Activated CD4-positive, alpha-beta memory T cell treated with anti-CD3 and anti-CD28 coated beads, Interleukin-2, amount 10 ng/mL, durations not matched to agents 7 days and 5 days (primary cell): Measurements from ENCODE around the gene TBC1D23. TPM values are rescaled to one million over a fixed set of nuclear protein-coding genes. Genes with fewer than 3 reads are reported as not detected.
"Not testable (repeated sequence)": the region's sequence is repeated elsewhere in the genome, so short reads cannot be mapped to it uniquely, and the experiment has no call there.

Experiments
- CTCF ChIA-PET: fragments of 350-600 bp; sonication (Branson Sonifier 250); formaldehyde crosslinking; loops from one replicate; lab custom pipeline; 2021; ENCODE audit warnings: antibody characterized with exemption, inconsistent platforms; lab: Charles Lee
- POLR2A ChIA-PET: fragments of 350-600 bp; sonication (Branson Sonifier 250); formaldehyde crosslinking; loops from one replicate; lab custom pipeline; 2021; ENCODE audit warnings: antibody characterized with exemption; lab: Charles Lee
- DNase-seq: peaks from one replicate; pipeline ENCODE4 v3.0.0-alpha.2; 2020
- H3K27ac Mint-ChIP-seq: one replicate; pipeline ENCODE4 v1.8.0; 2021; ENCODE audit warnings: mild to moderate bottlenecking, mixed read lengths
- H3K27me3 Mint-ChIP-seq: one replicate; pipeline ENCODE4 v1.8.0; 2021; ENCODE audit warnings: mixed read lengths
- H3K36me3 Mint-ChIP-seq: one replicate; pipeline ENCODE4 v1.8.0; 2021; ENCODE audit warnings: low read depth, mixed read lengths
- H3K4me1 Mint-ChIP-seq: one replicate; pipeline ENCODE4 v1.8.0; 2021; ENCODE audit warnings: mixed read lengths
- H3K4me3 Mint-ChIP-seq: one replicate; pipeline ENCODE4 v1.8.0; 2021; ENCODE audit warnings: mild to moderate bottlenecking, mixed read lengths
- H3K9me3 Mint-ChIP-seq: one replicate; pipeline ENCODE4 v1.8.0; 2021; ENCODE audit warnings: mixed read lengths
- total RNA-seq, 2 experiments: library from RNA; stranded (reverse); gene quantifications; one replicate each; pipeline ENCODE4 v1.2.3, GENCODE V29; 2021

The TBC1D23 gene
- total RNA-seq, 2 experiments from 2014 or later = 26.5 to 29.3 TPM

DNA sequence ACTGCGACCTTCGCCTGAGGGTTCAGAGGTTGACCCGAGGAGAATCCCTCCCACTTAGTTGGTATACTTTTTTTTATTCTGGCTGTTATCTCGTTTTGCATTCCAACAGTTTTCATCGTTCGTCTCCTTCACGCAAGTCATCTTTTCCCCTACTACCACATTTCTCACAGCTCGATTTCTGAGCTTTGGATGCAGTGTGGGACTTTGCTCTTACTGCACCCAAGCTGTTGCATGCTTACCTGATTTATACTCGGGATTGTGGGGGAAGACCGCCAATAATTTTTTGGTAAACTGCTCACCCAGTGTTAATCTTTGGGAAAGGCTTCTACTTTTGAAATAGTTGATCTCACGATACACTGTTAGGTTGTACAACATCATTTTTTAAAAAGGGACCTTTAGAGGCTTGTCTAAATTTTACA is 702 bp downstream of the TBC1D23 start:
- POLR2A ChIA-PET = interaction anchor here (0.6 to 2.8 kb wide), 5 partner anchors 8 to 445 kb away, joined by 4 to 19 read pairs (median 7); partner anchors contain the start of genes LNP1 and TOMM70
- CTCF ChIA-PET = interaction anchor here (1.7 to 1.8 kb wide), 4 partner anchors 9 to 443 kb away, joined by 5 to 7 read pairs (median 6); partner anchors contain the start of gene CMSS1
- no peaks in the 10 kb centered on the region for H3K27me3 Mint-ChIP-seq

DNA sequence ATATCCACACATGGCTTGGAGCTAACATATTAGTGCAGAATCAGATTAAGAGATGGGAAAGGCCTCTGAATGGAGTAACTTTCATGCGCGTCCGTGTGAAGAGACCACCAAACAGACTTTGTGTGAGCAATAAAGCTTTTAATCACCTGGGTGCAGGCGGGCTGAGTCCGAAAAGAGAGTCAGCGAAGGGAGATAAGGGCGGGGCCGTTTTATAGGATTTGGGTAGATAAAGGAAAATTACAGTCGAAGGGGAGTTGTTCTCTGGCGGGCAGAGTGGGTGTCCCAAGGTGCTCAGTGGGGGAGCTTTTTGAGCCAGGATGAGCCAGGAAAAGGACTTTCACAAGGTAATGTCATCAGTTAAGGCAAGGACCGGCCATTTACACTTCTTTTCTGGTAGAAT is 2.1 kb downstream of the TBC1D23 start:
- H3K27me3 Mint-ChIP-seq, POLR2A ChIA-PET, H3K27ac Mint-ChIP-seq, H3K9me3 Mint-ChIP-seq, H3K4me3 Mint-ChIP-seq, DNase-seq, H3K36me3 Mint-ChIP-seq: not testable (repeated sequence)
- CTCF ChIA-PET = interaction anchor here (0.7 to 1.7 kb wide), 3 partner anchors 9 to 238 kb away, joined by 4 to 7 read pairs (median 4); no protein-coding TSS in a partner anchor
- H3K4me1 Mint-ChIP-seq = peaks cover 42% of the 10 kb centered on the region

More for the DNA sequence above, 702 bp downstream of the TBC1D23 start:
- Mint-ChIP-seq H3K9me3 (no peaks in the 10 kb centered on the region), H3K27ac (peak overlapping the region; percentile 84), H3K4me1 (peaks cover 42% of the 10 kb centered on the region), H3K36me3 (peaks cover 2% of the 10 kb centered on the region), H3K4me3 (peak overlapping the region; percentile 96)
- DNase-seq = no peak

DNA sequence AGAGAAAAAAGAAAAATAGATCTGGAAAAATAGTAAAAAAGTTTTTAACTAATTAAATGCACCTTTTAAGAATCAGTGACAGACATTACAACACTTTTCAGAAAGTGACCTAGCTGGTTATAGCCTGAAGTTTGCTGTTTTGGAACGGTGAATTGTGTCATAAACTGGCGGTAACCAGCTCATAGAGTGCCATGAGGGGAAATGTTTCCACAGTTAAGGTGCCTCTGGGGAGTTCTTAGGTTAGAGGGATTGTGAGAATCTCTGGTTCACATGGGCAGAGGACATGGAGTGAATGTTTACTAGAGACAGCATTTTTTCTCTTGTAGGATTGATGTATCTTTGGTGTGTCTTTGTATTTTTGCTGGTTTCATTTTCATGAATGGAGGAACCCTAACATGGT is 2.8 kb downstream of the TBC1D23 start:
- ChIA-PET CTCF (no interaction called here), POLR2A (no interaction called here)
- Mint-ChIP-seq H3K27ac (no peak overlapping the region), H3K27me3 (no peaks in the 10 kb centered on the region), H3K36me3 (peaks cover 2% of the 10 kb centered on the region), H3K4me1 (peaks cover 42% of the 10 kb centered on the region), H3K9me3 (no peaks in the 10 kb centered on the region), H3K4me3 (no peak overlapping the region)
- DNase-seq = no peak

DNA sequence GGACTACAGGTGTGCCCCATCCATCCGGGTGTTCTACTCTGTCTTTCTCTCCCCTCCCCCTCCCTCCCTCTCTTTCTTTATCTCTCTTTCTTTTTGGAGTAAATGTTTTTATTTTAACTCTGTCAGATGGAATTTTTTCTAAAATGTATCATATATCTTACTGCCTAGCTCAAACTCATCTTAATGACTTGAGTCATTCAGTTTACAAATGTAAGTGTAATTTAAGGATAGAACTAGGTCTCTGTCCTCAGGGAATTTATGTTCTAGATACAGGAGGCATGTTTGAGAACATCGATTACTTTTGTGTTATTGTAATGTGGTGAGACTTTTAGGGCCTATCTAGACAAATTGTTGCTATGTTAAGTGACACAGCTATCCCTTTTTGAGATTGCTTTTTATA is 3.5 kb downstream of the TBC1D23 start:
- Mint-ChIP-seq H3K27me3 (no peaks in the 10 kb centered on the region), H3K4me1 (peaks cover 44% of the 10 kb centered on the region), H3K36me3 (peaks cover 2% of the 10 kb centered on the region), H3K4me3 (no peak overlapping the region), H3K27ac (no peak overlapping the region), H3K9me3 (no peaks in the 10 kb centered on the region)
- ChIA-PET CTCF (no interaction called here), POLR2A (no interaction called here)
- no peak for DNase-seq

DNA sequence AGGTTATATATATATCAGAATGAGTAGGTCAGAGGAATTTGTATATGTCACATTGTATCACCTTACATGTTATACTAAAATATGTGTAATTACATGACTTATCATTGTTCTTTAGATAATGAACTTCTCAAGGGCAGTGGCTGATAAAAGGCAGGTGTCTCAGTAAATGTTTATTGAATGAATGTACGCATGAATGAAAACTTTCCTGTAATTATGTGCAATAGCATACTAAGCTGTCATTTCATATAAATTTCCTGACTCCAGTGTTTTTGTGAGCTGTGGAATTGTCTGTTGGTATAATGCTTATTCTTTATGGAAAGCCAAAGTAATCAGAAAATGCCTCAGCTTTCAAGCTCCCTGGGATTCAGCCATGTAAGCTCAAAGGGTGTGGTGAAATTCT is 4.2 kb downstream of the TBC1D23 start:
- POLR2A ChIA-PET = no interaction called here
- H3K27me3 Mint-ChIP-seq = no peaks in the 10 kb centered on the region

DNA sequence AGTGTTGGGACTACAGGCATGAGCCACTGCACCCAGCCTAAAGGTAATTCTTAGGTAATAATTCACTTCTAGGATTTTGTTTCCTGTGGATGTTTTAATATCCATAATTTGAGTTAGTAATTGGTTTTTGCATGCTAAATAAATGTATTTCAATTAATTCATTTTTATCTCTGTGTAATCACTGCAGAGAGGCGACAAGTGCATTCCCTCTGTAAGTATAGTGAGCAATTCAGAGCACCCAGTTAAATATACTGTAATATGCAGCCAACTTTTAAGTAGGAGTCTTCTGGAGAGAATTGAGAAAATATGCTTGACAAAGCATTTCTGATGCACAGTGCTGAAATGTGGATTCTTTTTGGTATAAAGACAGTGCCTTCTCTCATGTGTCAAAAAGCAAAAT is 5.7 kb downstream of the TBC1D23 start:
- ChIA-PET POLR2A (no interaction called here), CTCF (no interaction called here)
- Mint-ChIP-seq H3K4me1 (peaks cover 33% of the 10 kb centered on the region), H3K4me3 (no peak overlapping the region), H3K9me3 (no peaks in the 10 kb centered on the region), H3K27me3 (no peaks in the 10 kb centered on the region), H3K27ac (no peak overlapping the region), H3K36me3 (no peaks in the 10 kb centered on the region)
- no peak for DNase-seq

More for the DNA sequence above, 4.2 kb downstream of the TBC1D23 start:
- CTCF ChIA-PET = interaction anchor here (0.9 kb wide), 1 partner anchor 433 kb away, joined by 5 read pairs; no protein-coding TSS in a partner anchor
- Mint-ChIP-seq H3K9me3 (no peaks in the 10 kb centered on the region), H3K27ac (no peak overlapping the region), H3K36me3 (peaks cover 2% of the 10 kb centered on the region), H3K4me1 (peaks cover 43% of the 10 kb centered on the region), H3K4me3 (no peak overlapping the region)
- DNase-seq = no peak

DNA sequence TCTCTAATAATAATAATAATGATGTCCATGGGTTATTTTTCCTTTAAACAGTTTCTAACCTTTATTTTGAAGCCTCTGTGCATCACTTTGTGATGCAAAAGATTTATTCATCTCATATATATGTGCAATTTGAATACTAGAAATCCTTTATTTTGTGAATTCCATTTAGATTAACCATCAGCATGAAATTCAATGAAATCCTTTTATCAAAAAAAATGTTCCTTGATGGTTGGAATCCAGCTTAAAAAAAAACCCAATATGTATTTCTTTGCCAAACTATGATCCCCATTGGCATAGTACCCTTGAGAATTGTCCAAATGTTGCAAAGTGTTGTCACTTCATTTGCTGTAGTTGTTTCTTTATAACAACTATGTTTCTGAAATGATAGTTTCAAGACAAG is 7.4 kb downstream of the TBC1D23 start:
- Mint-ChIP-seq H3K4me3 (no peak overlapping the region), H3K4me1 (peaks cover 20% of the 10 kb centered on the region), H3K9me3 (no peaks in the 10 kb centered on the region), H3K27me3 (no peaks in the 10 kb centered on the region), H3K36me3 (no peaks in the 10 kb centered on the region), H3K27ac (no peak overlapping the region)
- ChIA-PET CTCF (interaction anchor here (1.9 kb wide), 1 partner anchor 436 kb away, joined by 4 read pairs; no protein-coding TSS in a partner anchor), POLR2A (no interaction called here)
- no peak for DNase-seq

DNA sequence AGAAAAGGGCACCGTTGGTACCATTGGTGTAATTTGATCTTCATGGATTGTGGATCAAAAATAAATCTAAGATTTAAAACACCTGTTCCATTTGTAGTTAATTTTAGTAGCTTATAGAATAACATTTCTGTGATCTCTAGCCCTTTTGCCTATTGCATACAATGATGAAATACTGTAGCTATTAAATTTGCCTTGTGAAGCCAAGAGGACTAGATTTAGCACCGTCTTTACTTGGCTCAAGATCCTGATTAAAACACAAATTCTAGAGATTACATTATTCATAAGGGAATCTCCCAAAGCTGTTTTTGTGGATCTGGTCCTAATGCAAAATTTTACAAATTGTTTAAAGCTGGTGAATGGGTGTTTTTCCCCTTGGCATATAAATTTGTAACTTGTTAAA is 8.2 kb downstream of the TBC1D23 start:
- no peaks in the 10 kb centered on the region for H3K9me3 Mint-ChIP-seq
- no peak overlapping the region for H3K4me3 Mint-ChIP-seq
- CTCF ChIA-PET = interaction anchor here (2.0 kb wide), 1 partner anchor 15 kb away, joined by 7 read pairs; no protein-coding TSS in a partner anchor
- H3K27me3 Mint-ChIP-seq = no peaks in the 10 kb centered on the region
- peaks cover 12% of the 10 kb centered on the region for H3K4me1 Mint-ChIP-seq
- DNase-seq = no peak
- H3K36me3 Mint-ChIP-seq = no peaks in the 10 kb centered on the region
- H3K27ac Mint-ChIP-seq = no peak overlapping the region
- POLR2A ChIA-PET = interaction anchor here (1.7 kb wide), 1 partner anchor 8 kb away, joined by 7 read pairs; the partner anchor contains the start of gene TBC1D23

DNA sequence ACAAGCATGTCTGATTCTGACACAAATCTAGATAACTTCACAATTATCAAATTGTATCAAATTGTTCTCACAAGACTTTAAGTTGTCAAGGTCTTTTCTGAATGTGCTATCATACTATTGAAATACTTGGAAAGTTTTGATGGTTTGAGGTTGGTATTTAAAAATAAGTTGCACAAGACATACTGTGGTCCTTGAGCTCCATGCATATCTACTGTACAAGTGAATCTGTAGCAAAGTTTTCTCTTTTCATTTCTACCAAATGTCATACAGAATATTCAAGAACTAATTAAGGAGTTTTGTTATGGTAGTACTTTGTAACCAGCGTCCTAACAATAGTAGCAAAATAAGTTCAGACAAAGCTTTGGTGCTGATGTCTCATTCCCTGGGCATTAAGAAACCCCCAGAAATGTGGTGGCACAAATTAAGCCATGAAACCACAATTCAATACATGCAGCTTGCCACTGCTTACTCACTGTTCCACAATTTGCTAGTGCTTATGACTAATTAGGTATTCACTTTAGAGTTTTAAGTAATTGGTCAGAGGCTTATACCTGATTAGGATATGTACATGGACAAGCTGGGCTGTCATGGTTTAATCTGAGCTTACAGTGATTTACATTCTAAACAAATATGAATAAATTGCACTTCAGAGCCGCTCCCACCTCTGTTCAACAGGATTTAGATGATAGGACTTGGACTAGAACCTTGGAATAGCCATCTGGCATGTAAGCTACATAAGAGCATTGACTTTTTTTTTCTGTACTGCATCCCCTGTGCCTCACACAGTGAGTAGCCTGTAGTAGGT is 8.8 kb downstream of the TBC1D23 start:
- Mint-ChIP-seq H3K27ac (no peak overlapping the region), H3K9me3 (no peaks in the 10 kb centered on the region), H3K4me3 (no peak overlapping the region), H3K4me1 (peaks cover 7% of the 10 kb centered on the region), H3K27me3 (no peaks in the 10 kb centered on the region), H3K36me3 (no peaks in the 10 kb centered on the region)
- ChIA-PET CTCF (interaction anchor here (1.1 to 2.0 kb wide), 2 partner anchors 9 to 16 kb away, joined by 5 to 7 read pairs; partner anchors contain the start of gene TBC1D23), POLR2A (interaction anchor here (0.8 to 1.7 kb wide), 3 partner anchors 9 to 132 kb away, joined by 3 to 7 read pairs (median 4); partner anchors contain the start of genes LNP1 and TBC1D23)
- DNase-seq = no peak

DNA sequence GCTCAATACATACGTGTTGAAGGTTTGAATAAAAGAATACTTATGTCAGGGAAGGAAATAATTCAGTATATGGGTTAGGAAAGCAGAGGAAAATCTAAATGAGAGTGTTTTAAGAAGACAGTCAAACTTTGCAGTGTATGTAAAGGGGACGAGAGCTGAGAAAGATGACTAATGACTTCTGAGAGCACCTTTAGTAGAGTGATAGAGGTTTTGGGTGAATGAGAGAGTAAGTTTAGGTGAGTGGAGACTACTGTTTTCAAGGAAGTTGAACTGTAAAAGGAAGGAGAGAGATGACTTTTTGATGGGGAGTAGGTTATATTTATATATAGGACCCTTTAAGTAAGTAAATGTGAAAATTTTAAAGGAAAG is 9.4 kb downstream of the TBC1D23 start:
- Mint-ChIP-seq H3K4me3 (no peak overlapping the region), H3K36me3 (no peaks in the 10 kb centered on the region), H3K9me3 (no peaks in the 10 kb centered on the region), H3K27ac (no peak overlapping the region), H3K4me1 (peaks cover 7% of the 10 kb centered on the region), H3K27me3 (no peaks in the 10 kb centered on the region)
- DNase-seq = no peak
- ChIA-PET POLR2A (interaction anchor here (0.8 to 1.7 kb wide), 3 partner anchors 9 to 131 kb away, joined by 3 to 7 read pairs (median 4); partner anchors contain the start of genes LNP1 and TBC1D23), CTCF (interaction anchor here (1.1 to 2.0 kb wide), 2 partner anchors 9 to 16 kb away, joined by 5 to 7 read pairs; partner anchors contain the start of gene TBC1D23)

DNA sequence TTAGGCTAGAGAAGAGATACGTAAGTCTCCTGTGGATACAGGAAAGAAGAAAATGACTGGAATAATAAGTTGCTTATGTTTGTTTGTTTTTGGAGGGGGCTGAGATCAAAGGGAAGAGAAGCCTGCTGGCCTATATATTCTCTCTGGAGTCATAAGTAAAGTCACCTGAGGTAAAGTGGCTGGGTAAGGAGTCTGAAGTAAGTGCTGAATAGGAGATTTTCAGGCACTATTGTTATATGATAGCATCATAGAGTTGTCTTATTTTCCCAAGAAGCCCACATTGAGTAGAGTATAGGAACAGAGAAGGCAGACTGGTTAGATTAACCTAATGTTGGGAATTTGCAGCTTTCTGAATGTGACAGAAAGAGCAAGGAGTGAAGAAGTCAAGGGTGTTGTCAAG is 10.7 kb downstream of the TBC1D23 start:
- Mint-ChIP-seq H3K4me3 (no peak overlapping the region), H3K36me3 (no peaks in the 10 kb centered on the region), H3K27me3 (no peaks in the 10 kb centered on the region), H3K4me1 (peaks cover 7% of the 10 kb centered on the region), H3K27ac (no peak overlapping the region), H3K9me3 (no peaks in the 10 kb centered on the region)
- ChIA-PET POLR2A (no interaction called here), CTCF (no interaction called here)
- no peak for DNase-seq

DNA sequence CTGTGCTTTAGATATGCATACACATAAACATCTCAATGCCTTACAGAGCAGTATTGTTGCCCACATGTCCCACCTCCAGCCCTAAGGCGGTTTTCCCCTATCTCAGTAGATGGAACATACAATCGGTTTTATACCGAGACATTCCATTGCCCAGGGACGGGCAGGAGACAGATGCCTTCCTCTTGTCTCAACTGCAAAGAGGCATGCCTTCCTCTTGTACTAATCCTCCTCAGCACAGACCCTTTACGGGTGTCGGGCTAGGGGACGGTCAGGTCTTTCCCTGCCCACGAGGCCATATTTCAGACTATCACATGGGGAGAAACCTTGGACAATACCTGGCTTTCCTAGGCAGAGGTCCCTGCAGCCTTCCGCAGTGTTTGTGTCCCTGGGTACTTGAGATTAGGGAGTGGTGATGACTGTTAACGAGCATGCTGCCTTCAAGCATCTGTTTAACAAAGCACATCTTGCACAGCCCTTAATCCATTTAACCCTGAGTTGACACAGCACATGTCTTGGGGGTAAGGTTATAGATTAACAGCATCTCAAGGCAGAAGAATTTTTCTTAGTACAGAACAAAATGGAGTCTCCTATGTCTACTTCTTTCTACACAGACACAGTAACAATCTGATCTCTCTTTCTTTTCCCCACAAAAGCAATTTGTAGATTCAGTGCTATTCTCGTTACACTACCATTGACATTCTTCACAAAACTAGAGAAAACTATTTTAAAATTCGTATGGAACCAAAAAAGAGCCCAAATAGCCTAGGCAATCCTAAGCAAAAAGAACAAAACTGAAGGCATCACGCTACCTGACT is 12.2 kb downstream of the TBC1D23 start:
- DNase-seq, H3K27ac Mint-ChIP-seq, H3K9me3 Mint-ChIP-seq, H3K4me3 Mint-ChIP-seq, H3K36me3 Mint-ChIP-seq, H3K4me1 Mint-ChIP-seq, H3K27me3 Mint-ChIP-seq, CTCF ChIA-PET, POLR2A ChIA-PET: not testable (repeated sequence)
